ENCODE data around the gene SPRR2D.
"Not testable (repeated sequence)": the region's sequence is repeated elsewhere in the genome, so short reads cannot be mapped to it uniquely, and the experiment has no call there.

SPRR2D gene

DNA sequence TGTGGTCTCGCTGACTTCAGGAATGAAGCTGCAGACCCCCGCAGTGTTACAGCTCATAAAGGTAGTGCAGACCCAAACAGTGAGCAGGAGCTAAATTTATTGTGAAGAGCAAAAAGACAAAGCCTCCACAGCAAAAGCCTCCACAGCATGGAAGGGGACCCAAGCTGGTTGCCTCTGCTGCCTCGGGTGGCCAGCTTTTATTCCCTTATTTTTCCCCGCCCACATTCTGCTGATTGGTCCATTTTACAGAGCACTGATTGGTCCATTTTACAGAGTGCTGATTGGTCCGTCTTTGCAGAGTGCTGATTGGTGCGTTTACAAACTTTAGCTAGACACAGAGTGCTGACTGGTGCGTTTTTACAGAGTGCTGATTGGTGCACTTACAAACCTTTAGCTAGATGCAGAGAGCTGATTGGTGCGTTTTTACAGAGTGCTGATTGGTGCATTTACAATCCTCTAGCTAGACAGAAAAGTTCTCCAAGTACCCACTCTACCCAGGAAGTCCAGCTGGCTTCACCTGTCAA, 29.6 kb downstream of the SPRR2D start:
- not testable (repeated sequence) for DNase-seq (ENCODE audit: low spot score)

DNA sequence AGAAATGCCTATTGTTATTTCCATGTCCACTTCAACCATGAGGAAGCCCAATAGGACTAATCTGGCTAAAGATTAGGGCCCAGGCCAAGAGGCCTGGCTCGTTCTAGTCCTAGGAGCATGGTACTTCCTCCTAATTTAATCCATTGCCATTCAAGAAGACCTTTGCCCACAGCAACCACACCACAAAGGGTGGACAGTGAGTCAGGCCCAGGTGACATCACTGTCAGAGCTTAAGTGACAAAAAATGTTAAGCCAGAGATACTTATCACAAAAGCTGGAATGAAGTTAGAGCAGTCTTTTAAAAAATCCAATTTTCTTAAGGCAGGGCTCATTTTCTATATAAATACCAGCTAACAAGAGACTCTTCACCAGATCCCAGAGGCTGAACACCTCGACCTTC, 39.5 kb downstream of the SPRR2D start, which contains the start of gene SPRR3:
Gene SPRR3 (plus strand): TSS at position 368 of the 400 bp plus-strand sequence. CDS start 1,272 bp downstream, outside the sequence.
- no peak for DNase-seq (ENCODE audit: low spot score)

DNA sequence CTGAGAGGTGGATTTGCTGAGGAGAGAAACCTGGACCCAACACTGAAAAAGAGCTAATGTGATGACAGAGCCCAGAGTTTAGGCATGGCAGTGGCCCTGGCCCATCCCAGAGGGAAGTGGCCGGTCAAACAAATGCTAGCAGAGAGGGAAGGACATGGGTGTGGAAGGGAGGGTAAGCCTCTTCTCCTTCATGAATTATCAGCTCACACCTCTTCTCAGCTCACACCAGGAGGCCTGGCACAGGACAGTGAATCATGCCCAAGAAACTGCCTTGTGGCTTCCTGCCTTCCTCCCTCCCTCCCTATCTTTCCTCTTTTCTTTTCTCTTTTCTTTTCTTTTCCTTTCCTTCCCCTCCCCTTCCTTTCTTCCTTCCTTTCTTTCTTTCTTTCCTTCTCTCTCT, 40.6 kb downstream of the SPRR2D start:
- no peak for DNase-seq (ENCODE audit: low spot score)

DNA sequence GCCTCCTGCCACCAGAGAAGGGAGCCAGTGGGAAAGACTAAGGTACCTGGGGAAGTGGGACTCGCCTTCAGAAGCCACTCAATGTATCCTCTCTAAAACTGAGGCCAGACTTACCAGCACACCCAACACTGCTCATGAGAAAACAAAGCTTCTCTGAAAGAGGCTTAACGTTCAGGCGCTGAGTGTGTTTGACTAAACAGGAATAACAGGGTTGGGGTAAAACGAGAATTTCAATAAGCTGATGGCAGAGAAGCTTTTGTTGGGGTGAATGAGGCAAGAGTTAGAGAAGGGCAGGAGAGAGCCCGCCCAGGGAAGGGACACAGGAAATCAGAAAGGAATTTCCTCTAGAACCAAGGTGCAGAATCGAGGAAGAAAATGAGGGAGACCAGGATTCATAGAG, 41.1 kb downstream of the SPRR2D start:
- DNase-seq (ENCODE audit: low spot score), result no peak

DNA sequence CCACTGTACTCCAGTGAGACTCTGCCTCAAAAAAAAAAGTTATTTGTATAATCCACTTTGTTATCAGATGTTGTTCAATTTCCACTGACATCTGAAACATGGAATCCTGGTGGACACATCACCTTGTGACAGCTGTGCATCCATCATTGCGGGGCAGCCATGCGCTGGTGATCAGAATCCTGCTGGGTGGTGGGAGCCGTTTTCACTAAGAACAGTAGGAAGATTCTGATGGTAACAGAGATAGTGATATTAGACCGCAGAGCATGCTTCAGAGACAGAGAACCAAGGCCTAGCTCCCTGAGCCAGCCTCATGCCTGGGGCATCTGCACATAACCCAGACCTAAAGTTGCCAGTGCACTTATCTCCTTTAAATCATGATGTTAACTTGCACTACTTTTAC, 42.4 kb downstream of the SPRR2D start:
- DNase-seq (ENCODE audit: low spot score), result no peak

DNA sequence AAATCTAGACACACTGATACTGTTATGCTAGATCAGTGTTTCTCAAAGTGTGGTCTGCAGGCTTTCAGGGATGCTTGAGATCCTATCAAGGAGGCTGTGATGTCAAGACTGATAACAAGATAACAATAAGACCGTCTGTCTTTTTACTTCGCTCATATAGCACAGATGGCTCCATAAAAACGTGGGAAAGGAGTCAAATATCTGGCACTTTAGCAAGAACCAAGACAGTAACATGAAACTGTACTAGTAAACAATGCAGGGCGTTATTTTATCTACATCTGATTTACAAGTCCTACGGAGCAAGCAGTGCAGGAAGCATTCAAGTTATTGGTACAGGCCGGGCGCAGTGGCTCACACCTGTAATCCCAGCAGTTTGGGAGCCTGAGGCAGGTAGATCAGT, 43.0 kb downstream of the SPRR2D start:
- no peak for DNase-seq (ENCODE audit: low spot score)

DNA sequence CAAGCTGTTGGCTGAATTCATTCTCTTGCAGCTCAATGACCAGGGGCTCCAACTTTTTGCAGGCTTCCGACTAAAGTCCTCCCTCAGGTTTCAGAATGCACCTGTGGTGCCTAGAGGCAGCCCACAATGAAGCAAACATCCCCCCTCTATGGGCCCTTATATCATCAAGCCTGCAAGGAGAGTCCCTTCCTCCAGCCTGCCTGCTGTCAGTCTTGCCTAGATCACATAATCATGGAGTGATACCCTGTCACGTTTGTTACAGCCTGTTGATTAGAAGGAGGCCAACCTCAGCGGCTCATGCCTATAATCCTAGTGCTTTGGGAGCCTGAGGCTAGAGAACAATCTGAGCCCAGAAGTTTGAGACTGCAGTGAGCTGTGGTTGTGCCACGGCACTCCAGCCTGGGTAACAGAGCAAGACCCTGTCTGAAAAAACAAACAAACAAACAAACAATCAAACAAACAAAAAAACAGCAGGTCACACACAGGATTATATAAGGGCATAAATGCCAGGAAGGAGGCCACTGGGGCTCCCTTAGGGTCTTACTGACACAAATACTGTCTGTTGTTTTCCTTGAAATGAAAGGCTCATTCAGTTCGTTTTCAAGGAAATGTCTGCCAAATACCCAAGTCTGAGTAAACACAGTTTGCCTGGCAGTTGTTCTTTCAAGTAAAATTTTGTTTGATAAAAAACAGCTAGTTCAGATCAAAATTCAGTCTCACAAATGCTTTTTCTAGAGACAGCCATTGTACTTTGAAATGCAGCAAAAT, 44.1 kb downstream of the SPRR2D start:
- DNase-seq (ENCODE audit: low spot score), result no peak

DNA sequence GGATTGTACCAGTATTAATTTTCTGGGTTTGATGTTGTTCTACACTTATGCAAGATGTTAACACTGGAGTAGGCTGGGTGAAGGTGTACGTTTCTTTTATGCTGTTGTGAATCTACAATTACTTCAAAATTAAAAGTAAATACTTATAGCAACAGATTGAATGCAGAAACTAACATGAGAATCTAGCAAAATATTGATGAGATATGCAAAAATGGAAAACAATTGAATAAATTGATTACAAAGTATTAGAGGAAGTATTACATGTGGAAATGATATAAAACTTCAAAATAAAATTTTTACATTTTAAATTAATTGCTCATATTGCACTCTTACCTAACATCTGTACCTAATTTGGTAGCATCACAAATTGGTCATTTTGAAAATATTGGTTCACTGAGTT, 45.1 kb downstream of the SPRR2D start:
- no peak for DNase-seq (ENCODE audit: low spot score)

DNA sequence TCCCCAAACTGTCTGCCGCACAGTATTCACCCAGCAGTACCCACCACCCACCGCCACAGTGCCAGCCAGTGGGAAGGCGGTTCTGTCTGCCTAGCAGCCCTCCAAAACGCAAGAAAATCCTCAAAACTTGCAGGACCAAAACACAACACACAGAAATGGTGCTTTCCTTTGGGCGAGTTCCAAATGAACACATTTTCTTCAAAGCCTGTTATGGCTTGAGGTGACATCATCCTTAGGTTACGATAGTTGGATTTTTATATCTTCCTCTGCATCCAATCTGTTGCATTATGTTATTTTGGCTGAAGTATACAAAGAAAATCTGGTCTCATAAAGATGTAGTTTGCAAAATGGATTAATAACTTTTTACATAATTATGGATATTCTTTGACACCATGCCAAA, 47.7 kb downstream of the SPRR2D start:
- DNase-seq (ENCODE audit: low spot score), result no peak
